NCI-H2107 (cell line): ENCODE results near the gene GPR84.
"Not testable (repeated sequence)": the region's sequence is repeated elsewhere in the genome, so short reads cannot be mapped to it uniquely, and the experiment has no call there.

ENCODE experiments used
- DNase-seq: peaks from one replicate; lab custom pipeline; 2025; lab: John Stamatoyannopoulos, UW

GPR84 gene

DNA sequence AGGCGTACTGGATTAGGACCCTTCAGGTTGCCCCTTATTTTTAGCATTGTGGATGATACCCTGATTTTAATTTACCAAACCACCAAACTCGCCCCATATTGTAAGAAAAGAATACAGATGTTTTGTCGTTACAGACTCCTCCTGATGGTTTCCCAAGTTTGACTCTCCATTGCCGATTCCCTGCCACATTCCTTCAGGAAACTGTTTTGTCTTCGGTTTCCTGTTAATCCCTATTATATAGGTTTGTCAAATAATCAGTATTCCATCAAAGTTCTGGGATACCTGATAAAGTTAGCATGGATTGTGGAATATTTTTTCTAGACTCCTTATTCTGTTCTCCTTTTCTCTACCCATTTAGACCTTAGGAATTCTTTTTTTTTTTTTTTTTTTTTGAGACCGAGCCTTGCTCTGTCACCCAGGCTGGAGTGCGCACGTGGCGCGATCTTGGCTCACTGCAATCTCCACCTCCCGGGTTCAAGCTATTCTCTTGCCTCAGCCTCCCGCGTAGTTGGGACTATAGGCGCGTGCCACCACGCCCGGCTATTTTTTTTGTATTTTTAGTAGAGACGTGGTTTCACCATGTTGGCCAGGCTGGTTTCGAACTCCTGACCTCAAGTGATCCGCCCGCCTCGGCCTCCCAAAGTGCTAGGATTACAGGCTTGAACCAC lies 38.7 kb downstream of the GPR84 start:
- DNase-seq = not testable (repeated sequence)

DNA sequence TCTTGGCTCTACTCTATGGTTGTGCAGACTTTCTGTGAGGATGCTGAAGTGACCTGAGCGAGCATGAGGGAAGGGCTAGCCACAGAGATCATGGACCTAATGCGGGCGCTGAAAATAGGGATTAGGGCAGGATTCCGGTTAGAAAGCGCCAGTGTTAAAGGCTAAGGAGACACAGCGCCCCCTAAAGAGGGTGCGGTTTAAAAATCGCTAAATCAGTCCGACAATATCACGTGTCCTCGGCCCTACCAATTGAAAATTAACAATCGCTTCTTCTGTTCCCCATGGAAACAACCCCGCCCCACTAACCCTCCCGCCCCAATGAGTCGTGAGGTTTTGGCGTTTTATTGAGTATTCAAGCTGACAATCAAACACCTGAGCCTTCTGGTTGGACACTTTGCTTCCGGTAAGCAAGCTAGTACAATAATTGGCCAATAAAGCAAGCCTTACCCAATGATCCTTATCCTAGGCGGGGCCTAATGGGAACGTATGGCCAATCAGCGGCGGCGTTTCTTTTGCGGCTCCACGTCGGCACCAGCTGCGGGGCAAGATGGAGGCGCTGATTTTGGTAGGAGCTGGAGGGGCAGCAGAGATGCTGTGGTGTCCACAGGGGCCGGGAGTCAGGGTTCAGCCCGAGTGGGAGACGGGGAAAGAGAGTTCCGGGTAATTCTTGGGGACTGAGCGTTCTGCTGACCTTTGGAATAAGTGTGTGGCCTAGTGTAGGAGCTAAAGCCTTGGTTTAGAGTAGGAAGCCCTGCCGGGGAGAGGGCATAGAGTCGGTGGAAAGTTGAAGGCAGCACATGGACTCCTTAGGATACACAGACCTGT lies 39.5 kb downstream of the GPR84 start, which contains the start of gene COPZ1:
Gene COPZ1, plus strand, starts transcription at position 515 of the 825 bp plus-strand sequence. Its CDS starts 33 bp downstream, at position 548.
- peak; percentile 97 for DNase-seq

DNA sequence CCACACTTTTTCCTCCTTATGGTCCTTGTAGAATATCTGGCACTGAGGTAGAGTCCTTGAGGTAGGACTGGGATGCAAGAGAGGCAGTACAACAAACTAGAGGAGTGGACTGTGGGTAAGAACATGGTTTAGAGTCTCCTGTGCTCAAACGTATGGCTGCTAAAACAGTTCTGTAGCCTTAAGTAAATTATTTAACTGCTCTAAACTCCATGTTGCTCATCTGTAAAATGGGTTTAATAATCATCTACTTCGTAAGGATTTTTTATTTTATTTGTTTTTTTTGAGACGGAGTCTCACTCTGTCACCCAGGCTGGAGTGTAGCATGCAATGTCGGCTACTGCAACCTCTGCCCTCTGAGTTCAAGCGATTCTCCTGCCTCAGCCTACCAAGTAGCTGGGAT lies 42.9 kb downstream of the GPR84 start:
- DNase-seq = no peak
